Adrenal gland (tissue), 5 donors: ENCODE measurements around the gene COL23A1.

Experiments used
- POLR2A ChIP-seq, 2 donors: fragments of 450-650 bp; IDR thresholded peaks; one replicate each; pipeline ENCODE4 v1.6.1; 2017; ENCODE audit warnings: antibody characterized with exemption in 2 of 2, mild to moderate bottlenecking in 2 of 2, moderate library complexity in 1 of 2
- TF ChIP-seq, protein P1 (sequence below), 6 experiments: fragments of 450-650 bp in 4 of 6; fragments of 200-600 bp in 2 of 6; sonication (generic) in 1 of 6; IDR thresholded peaks; 1 replicate in 5 of 6; 2 replicates in 1 of 6; pipeline versions ENCODE4 v1.5.1 to v1.8.0; 2016 to 2021; ENCODE audit warnings: antibody characterized with exemption in 6 of 6, mild to moderate bottlenecking in 2 of 6, moderate library complexity in 1 of 6
- donor health status: DM: no; HTN: no; CAD: no.

DNA sequence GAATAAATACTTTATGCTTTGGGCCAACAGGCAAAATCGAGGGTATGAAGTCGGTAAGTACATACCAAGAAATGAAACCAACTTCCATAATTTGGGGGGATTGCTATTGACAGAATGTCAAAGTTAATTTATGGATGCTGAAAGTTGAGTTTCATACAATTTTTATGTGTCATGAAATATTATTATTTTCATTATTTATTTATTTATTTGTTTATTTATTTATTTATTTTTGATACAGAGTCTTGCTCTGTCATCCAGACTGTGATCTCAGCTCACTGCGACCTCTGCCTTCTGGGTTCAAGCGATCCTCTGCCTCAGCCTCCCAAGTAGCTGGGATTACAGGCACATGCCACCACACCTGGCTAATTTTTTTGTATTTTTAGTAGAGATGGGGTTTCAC lies 398.5 kb downstream of the COL23A1 start:
- TF ChIP-seq, protein P1, sequence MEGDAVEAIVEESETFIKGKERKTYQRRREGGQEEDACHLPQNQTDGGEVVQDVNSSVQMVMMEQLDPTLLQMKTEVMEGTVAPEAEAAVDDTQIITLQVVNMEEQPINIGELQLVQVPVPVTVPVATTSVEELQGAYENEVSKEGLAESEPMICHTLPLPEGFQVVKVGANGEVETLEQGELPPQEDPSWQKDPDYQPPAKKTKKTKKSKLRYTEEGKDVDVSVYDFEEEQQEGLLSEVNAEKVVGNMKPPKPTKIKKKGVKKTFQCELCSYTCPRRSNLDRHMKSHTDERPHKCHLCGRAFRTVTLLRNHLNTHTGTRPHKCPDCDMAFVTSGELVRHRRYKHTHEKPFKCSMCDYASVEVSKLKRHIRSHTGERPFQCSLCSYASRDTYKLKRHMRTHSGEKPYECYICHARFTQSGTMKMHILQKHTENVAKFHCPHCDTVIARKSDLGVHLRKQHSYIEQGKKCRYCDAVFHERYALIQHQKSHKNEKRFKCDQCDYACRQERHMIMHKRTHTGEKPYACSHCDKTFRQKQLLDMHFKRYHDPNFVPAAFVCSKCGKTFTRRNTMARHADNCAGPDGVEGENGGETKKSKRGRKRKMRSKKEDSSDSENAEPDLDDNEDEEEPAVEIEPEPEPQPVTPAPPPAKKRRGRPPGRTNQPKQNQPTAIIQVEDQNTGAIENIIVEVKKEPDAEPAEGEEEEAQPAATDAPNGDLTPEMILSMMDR (IDR thresholded peaks at IDR 0.05), result no peak
- no peak for TF ChIP-seq POLR2A (IDR thresholded peaks at IDR 0.05)
